ENCODE measurements around the gene PDE11A.

Gene PDE11A

GRCh38 chr2:177683661-177684069 is 388.9 kb downstream of the PDE11A start:
- DNase-seq: no peak

DNA sequence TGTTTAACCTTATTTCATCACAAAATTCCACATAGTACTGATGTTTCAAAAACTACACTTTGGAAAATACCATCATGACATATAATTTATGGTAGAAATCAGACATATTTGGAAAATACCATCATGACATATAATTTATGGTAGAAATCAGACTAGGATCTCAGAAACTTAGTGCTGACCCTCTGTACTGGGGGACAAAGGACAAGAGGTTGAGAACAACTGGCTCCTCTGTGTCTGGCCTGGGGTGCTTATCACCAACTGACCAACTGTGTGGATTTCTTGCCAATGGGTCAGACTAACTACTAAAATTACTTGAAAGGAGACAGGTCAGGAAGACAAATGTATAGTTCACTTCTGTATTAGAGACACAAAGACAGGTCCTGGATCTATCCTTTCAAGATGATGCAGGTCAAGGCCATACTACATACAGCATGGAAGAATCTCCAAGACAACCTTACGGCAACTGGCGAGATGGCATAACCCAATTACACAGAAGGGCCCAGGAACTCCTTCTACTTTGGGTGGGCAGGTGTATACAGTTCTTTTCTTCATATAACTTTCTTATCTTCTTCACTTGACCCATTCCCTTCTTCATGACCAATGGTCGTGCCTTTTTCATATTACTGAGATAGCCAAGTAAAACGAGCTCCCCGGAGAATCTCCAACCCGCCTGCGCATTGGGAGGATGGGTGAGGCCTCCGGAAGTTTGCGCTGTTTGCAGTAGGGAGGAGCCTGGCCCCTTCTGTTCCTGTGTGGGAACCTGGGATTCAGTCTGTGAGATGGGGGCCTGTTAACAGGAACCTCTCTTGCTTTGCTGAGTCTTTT is 389.5 kb downstream of the PDE11A start:
- no peak for DNase-seq

DNA sequence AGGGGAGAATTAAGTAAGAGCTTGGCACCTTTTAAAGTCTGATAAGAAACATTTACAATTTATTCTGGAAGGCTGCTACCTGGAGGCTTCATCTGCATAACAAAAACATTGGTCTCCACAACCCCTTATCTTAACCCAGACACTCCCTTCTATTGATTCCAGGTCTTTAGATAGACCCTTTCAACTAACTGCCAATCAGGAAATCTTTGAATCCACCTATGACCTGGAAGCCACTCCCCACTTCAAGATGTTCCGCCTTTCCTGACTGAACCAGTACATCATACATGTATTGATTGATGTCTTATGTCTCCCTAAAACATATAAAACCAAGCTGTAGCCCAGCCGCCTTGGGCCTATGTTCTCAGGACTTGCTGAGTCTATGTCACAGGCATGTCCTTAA is 390.6 kb downstream of the PDE11A start:
- DNase-seq: no peak

DNA sequence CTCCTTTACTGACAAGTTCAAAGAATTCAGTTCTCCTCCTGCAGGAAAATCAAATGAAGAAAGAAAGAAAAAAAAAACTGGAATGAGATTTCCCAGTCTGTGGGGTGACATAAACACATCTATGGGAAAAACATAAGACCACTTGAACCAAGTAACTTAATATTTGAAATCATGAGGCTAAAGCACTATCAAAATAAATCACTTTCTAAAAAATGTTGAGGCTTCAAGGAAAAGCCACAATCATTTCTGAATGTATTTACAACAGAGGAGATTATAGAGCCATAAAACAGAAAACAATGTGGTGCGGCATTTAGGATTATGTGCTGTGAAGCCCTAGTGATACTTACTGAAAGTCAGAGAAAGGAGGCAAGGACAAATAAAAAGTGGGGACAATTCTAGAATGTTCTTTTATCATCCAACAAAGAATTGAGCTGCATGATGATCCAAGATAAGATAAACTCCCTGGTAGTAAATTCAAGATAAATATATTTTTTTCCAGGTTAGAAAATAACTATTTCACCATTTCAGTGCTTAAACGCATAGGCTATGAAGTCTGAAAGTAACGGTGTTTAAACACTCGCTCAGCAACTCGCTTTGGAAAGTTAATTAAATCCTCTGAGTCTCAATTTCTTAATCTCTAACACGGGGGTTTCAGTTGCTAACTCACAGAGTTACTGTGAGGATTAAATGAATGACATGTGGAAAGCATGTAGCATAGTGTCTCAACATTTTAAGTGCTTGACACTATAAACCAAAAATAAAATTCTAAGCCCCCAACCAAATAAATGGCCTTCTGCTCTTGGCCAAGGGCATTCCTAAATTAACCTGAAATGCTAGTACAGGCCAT is 391.5 kb downstream of the PDE11A start:
- DNase-seq: no peak

- DNase-seq: no peak
Observed at GRCh38 chr2:177679611-177680605, 392.7 kb downstream of the PDE11A start.

DNA sequence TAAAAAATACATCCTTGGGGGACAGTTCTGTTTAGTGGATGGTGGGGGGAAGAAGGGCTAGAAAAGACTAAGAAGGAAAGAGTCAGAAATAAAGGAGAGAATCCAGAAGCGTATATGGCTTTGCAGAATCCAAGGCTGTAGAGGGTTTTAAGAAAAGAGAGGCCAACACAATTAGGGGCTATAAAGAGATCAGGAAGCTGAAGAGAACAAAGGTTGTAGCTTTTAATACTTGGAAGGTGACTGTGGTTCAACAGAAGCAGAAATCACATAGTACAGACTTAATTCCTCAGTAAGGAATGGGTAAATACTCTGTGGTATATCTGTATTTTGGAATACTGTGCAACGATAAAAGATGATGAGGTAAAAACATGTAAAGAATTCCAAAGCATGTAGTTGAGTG is 393.6 kb downstream of the PDE11A start:
- DNase-seq: no peak

DNA sequence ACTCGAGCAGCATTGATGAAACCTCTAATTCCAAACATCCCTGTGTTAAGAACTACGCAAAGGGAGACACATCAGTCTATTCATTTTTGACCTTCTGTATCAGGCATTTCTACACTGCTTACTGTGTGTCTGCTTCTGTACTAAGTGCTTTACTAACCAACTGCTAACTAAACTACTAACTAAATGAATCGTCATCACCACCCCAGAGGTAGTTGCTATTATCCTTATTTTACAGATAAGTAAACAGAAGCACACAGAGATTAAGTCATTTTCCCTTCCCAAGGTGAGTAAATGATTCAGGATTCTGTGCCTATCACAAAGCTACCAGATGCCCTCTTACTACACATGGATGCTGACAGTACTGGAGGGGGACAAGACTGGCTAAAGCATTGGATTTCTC is 395.9 kb downstream of the PDE11A start:
- DNase-seq: no peak

- no peak for DNase-seq
Observed at GRCh38 chr2:177675825-177676224, 396.8 kb downstream of the PDE11A start.

DNA sequence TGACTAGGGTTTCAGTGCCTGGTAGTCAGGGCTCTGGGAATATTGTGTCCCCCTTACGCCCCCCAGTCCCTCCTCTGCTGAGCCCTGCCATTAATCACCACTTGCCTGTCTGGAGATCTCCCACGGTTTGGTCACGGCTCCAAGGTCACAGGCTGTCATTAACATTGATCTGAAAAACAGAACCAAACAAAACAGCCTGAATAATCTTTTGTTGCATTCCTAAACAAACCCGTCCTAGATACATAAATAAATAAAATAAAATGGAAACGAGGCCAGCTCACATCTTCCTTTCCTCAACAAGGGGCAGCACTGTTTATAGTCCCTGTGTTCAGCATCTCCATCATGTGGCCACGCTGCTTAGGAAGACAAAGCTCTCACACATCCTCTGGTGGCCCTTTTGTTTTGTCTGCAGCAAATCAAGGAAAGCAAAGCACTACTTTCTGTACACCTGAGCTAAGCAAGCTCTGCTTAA is 397.2 kb downstream of the PDE11A start:
- no peak for DNase-seq

DNA sequence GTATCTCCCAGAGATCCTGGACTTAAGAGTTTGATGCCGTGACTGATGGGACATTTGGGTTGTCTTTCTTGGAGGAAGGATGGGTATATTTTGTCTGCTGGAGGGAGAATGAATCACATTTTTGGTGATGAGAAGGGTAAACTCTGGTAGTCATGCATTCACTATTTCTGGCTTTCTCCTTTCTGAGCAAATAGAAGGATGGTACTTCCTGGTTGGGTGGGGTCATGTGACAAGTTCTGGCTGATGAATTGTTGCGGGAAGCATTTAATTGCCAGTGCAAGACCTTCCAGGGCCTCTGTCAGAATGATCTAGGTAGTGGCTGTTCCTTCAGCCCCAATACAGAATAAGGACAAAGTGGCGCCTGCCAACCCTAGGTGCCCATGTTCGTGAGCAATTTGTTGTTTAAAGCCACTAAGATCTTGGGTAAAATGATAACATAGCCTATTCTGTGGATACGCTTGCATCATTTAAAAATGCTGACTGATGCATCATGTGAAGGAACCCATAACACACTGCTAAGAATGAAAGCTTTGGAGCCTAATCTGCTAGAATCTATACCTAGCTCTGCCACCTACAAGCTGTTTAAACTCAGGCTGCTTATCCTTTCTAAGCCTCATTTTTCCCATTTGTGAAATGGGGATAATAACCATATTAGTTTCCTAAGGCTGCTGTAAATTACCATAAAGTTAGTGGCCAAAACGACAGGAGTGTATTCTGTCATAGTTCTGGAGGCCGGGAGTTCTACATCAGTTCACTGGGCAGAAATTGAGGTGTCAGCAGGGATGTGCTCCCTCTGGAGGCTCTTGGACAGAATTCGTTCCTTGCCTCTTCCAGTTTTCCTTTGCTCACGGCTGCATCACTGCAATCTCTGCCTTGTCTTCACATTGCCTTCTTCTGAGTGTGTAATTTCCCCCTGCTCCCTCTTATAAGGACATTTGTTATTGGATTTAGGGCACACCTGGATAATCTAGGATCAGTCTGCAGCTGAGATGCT is 398.7 kb downstream of the PDE11A start:
- no peak for DNase-seq

GRCh38 chr2:177671662-177672061 is 400.9 kb downstream of the PDE11A start:
- no peak for DNase-seq

- DNase-seq: no peak
Observed at GRCh38 chr2:177670791-177671535, 401.6 kb downstream of the PDE11A start.

DNA sequence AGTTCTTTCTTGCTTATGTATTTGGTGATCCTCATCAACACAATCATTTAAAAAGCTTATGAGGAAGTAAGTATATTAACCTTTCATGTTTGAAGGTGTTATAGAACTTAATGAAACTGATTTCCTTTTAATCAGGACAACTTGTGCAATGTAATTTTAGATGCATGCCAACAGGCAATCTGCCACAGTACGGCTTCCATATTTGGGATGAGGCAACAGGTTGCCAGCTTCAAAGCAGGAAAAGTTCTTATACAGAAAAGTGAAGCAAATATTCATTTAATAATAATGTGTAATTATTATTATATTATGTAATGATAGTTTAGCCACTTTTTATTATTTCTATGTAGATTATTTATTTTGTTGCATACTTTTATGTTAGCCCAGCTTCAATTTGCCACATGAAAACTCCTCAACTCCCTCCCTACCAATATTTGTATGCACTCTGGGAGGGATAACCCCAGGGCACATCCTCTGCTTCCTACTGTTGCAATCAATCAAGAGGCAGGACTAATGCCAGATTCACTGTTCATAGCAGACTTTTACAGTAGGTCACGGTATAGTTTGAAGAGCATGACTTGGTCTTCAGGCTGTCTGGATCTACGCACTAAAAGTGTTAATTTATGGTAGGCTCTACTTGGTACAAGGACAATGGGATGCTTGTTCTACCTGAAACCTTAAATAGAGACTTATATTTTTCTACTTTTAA is 402.8 kb downstream of the PDE11A start:
- no peak for DNase-seq

DNA sequence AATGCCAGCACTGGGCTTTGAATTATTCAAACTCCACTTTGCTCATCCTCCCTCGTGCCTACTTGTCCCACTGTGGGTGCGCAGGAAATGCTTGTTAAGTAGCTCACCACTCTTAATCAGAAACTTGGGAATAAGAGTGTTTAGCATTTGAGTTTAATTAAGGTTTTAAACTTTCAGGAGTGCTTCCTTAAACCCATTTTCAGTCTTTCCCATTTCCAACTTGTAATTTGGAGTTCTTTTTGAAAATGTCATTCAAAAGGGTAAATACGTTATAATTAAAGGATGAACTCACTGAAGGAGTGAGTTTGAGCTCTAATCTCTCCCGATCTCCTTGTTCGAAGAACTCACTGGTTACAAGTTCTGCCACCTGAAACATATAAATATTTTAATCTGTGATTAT is 403.4 kb downstream of the PDE11A start:
- DNase-seq: no peak

DNA sequence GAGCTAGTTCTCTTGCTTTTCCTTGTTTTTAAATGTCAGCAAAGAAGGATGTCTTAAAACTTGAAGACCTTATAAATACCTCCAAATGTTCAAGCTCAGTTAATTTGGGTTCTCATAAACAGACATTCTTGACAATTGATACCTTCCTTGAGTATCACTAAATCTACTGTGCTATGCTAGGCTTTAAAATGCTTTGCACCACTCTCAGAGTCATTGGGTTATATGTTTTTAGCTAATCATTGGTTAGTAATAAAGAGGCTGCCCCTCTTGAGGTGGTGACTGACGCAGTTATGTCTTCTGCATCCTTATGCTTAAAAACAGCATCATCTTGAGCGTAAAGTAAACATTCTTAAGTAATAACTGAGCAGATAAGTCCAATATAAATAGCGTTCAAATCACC is 404.0 kb downstream of the PDE11A start:
- no peak for DNase-seq

DNA sequence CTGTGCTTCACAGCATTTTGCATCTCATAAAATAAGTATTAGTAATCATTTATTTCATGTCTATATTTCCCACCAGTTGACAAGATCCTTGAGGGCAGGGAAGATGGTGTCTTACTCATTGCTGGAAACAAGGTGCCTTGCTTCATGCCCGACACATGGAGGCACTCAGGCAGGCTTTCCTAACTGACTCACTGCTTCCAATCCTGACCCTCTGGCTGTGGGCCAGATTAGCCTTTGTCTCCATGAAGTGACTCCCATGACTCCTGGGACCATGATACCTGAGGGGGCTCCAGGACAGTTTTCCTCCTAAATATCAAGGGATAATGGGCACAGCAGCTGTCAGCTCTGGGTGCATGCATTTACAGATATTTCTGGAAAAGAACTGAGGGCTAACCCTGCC is 405.0 kb downstream of the PDE11A start:
- DNase-seq: no peak

- DNase-seq: no peak
Observed at GRCh38 chr2:177666408-177666807, 406.2 kb downstream of the PDE11A start.

GRCh38 chr2:177665948-177666347 is 406.6 kb downstream of the PDE11A start:
- no peak for DNase-seq

DNA sequence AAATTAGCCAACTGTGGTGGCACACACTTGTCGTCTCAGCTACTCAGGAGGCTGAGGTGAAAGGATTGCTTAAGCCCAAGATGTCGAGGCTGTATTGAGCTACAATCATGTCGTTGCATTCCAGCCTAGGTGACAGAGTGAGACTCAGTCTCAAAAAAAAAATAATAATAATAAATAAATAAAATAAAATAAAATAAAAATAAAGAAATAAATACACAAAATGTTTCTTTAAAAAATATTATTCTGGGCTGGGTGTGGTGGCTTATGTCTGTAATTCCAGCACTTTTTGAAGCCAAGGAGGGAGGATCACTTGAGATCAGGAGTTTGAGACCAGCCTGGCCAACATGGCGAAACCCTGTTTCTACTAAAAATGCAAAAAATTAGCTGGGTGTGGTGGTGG is 407.2 kb downstream of the PDE11A start:
- no peak for DNase-seq

DNA sequence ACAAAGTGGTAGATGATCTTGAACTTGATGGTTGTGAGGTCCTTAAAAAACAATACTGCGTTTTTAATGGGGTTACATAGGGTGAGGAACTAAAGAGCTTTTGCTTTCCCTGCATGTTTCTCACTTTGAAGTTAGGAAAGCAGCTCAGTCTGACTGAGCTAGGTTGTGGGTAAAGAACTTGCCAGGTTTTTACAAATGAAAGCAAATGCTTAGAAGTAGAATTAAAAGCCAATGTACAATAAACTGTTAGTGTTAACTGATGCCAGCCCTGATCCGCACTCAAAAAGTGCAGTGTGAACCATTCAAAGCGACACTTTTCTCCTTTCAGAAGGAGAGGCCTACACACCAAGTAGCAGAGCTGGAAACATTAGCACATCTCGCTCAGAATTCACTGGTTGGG is 409.7 kb downstream of the PDE11A start:
- no peak for DNase-seq

Measured in NCI-H774 (cell line).